T-helper 1 cell treated with Interleukin-12 subunit alpha and Interleukin-12 subunit beta and Interleukin-4 antibody, amounts not matched to agents 30 ng/mL and 1 ng/mL, for 36 hours (primary cell): ENCODE measurements around the gene HYDIN. TPM values are rescaled to one million over a fixed set of nuclear protein-coding genes. Genes with fewer than 3 reads are reported as not detected.
"Not testable (repeated sequence)": the region's sequence is repeated elsewhere in the genome, so short reads cannot be mapped to it uniquely, and the experiment has no call there.

Experiments
- intact Hi-C: fragments of 100-400 bp; cut with micrococcal nuclease; formaldehyde crosslinking; loops from one replicate; pipeline ENCODE4 v1.15.1; 2024
- total RNA-seq: library from RNA; stranded (reverse); gene quantifications from 2 replicates; pipeline ENCODE4 v1.2.3, GENCODE V29; 2022

The HYDIN gene
- total RNA-seq, 1 donor from 2014 or later: 0.22 TPM

- intact Hi-C loops: not testable (repeated sequence)
These were observed 220.9 kb downstream of the HYDIN start for GRCh38 chr16:71009440-71010223.

- intact Hi-C loops: not testable (repeated sequence)
These were observed 224.0 kb downstream of the HYDIN start for GRCh38 chr16:71006516-71006915.

- intact Hi-C loops: not testable (repeated sequence)
These were observed 230.8 kb downstream of the HYDIN start for GRCh38 chr16:70999735-71000134.

GRCh38 chr16:70995799-70996198, 234.7 kb downstream of the HYDIN start:
- intact Hi-C loops: not testable (repeated sequence)

- intact Hi-C loops: not testable (repeated sequence)
These were observed 238.0 kb downstream of the HYDIN start for GRCh38 chr16:70992511-70992910.

- intact Hi-C loops: not testable (repeated sequence)
These were observed 243.4 kb downstream of the HYDIN start for GRCh38 chr16:70987019-70987715.

- intact Hi-C loops: not testable (repeated sequence)
These were observed 245.8 kb downstream of the HYDIN start for GRCh38 chr16:70984675-70985074.

GRCh38 chr16:70968332-70968731, 262.2 kb downstream of the HYDIN start:
- intact Hi-C loops: not testable (repeated sequence)

- intact Hi-C loops: not testable (repeated sequence)
These were observed 270.4 kb downstream of the HYDIN start for GRCh38 chr16:70960169-70960568.

- intact Hi-C loops: not testable (repeated sequence)
These were observed 275.6 kb downstream of the HYDIN start for GRCh38 chr16:70954922-70955321.

GRCh38 chr16:70953824-70954223, 276.7 kb downstream of the HYDIN start:
- intact Hi-C loops: not testable (repeated sequence)

GRCh38 chr16:70943551-70943950, 287.0 kb downstream of the HYDIN start:
- intact Hi-C loops: not testable (repeated sequence)

- intact Hi-C loops: not testable (repeated sequence)
These were observed 290.7 kb downstream of the HYDIN start for GRCh38 chr16:70939690-70940359.

- intact Hi-C loops: not testable (repeated sequence)
These were observed 293.6 kb downstream of the HYDIN start for GRCh38 chr16:70936781-70937525.

GRCh38 chr16:70935325-70935724, 295.2 kb downstream of the HYDIN start:
- intact Hi-C loops: not testable (repeated sequence)

GRCh38 chr16:70933746-70934145, 296.8 kb downstream of the HYDIN start:
- intact Hi-C loops: not testable (repeated sequence)

- intact Hi-C loops: not testable (repeated sequence)
These were observed 299.8 kb downstream of the HYDIN start for GRCh38 chr16:70930757-70931156.

GRCh38 chr16:70922164-70922563, 308.4 kb downstream of the HYDIN start:
- intact Hi-C loops: not testable (repeated sequence)

- intact Hi-C loops: not testable (repeated sequence)
These were observed 309.9 kb downstream of the HYDIN start for GRCh38 chr16:70920661-70921060.

GRCh38 chr16:70888208-70888607, 342.3 kb downstream of the HYDIN start:
- intact Hi-C loops: not testable (repeated sequence)

- intact Hi-C loops: not testable (repeated sequence)
These were observed 345.9 kb downstream of the HYDIN start for GRCh38 chr16:70884652-70885051.
